ENCODE results near the gene PKD1L1. TPM values are rescaled to one million over a fixed set of nuclear protein-coding genes. Genes with fewer than 3 reads are reported as not detected.

Gene PKD1L1
- total RNA-seq, 1 experiment from 2014 or later: not detected

DNA sequence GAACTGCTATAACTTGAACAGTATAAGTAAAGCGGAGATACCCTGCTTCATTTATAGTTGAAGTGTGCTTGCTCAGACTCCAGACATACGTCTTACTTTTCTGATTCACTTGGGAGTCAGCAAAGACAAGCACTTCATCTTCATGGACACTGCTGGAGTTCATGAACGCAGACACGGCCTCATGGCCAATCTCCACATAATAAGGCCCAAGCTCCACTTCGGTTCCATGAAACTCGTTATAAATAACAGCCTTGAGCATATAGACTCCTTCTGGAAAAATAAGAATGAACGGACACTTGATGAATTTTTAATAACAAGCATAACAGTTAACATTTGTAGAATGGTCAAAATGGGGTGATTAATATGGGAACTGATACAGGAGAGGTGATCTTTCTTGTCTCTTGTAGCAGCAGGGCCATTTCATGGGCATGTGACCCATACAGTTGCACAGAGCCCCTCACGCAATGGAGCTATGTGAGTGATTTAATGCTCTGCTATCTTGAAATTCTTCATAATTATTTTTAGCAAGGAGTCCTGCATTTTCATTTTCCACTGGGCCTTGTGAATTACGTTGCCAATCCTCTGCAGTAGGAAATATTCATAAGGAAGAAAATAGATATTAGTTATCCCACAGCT lies 40.2 kb downstream of the PKD1L1 start:
- Mint-ChIP-seq H3K4me3 (ENCODE audit: unreplicated experiment) (no peak overlapping the region), H3K4me1 (ENCODE audit: insufficient read depth, unreplicated experiment) (no peaks in the 10 kb centered on the region), H3K27ac (ENCODE audit: low read depth, unreplicated experiment) (no peak overlapping the region), H3K27me3 (ENCODE audit: insufficient read depth, unreplicated experiment) (peaks cover 35% of the 10 kb centered on the region), H3K36me3 (ENCODE audit: insufficient read depth, unreplicated experiment) (no peaks in the 10 kb centered on the region), H3K9me3 (ENCODE audit: unreplicated experiment) (no peaks in the 10 kb centered on the region)
- no TSS peak for BruUV-seq (replicated peaks)
- intact Hi-C loops (cut with micrococcal nuclease): no loop called here
- POLR2A ChIA-PET: no interaction called here
- TF ChIP-seq, protein P1, sequence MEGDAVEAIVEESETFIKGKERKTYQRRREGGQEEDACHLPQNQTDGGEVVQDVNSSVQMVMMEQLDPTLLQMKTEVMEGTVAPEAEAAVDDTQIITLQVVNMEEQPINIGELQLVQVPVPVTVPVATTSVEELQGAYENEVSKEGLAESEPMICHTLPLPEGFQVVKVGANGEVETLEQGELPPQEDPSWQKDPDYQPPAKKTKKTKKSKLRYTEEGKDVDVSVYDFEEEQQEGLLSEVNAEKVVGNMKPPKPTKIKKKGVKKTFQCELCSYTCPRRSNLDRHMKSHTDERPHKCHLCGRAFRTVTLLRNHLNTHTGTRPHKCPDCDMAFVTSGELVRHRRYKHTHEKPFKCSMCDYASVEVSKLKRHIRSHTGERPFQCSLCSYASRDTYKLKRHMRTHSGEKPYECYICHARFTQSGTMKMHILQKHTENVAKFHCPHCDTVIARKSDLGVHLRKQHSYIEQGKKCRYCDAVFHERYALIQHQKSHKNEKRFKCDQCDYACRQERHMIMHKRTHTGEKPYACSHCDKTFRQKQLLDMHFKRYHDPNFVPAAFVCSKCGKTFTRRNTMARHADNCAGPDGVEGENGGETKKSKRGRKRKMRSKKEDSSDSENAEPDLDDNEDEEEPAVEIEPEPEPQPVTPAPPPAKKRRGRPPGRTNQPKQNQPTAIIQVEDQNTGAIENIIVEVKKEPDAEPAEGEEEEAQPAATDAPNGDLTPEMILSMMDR (IDR thresholded peaks at IDR 0.05; ENCODE audit: unreplicated experiment): no peak
- CTCF ChIA-PET: interaction anchor here (1.3 kb wide), 1 partner anchor 9 kb away, joined by 3 read pairs; no protein-coding TSS in a partner anchor
- DNase-seq (ENCODE audit: unreplicated experiment): no peak

DNA sequence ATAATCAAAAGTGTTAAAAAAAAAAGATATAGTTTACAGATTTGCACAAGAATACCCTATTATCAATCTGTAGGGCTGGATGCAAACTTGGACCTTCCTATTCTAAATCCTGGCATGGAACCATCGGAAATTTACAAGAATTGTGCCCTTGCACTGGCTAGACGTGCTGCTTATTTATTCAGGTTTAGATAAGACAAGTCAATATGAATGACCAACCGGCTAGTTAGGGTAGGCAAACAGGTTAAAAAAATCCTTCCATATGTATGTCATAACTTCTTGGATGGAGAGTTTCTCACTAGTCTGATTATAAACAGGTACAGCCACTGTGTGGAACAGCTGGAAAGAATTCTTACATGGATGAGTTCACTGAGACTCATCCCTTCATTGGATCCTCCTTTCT lies 41.4 kb downstream of the PKD1L1 start:
- TF ChIP-seq, protein P1 (IDR thresholded peaks at IDR 0.05; ENCODE audit: unreplicated experiment): no peak
- H3K9me3 Mint-ChIP-seq (ENCODE audit: unreplicated experiment): no peaks in the 10 kb centered on the region
- ChIA-PET CTCF (interaction anchor here (0.7 kb wide), 1 partner anchor 254 kb away, joined by 3 read pairs; no protein-coding TSS in a partner anchor), POLR2A (no interaction called here)
- H3K27ac Mint-ChIP-seq (ENCODE audit: low read depth, unreplicated experiment): no peak overlapping the region
- no peak for DNase-seq (ENCODE audit: unreplicated experiment)
- intact Hi-C loops (cut with micrococcal nuclease): no loop called here
- no peak overlapping the region for H3K4me3 Mint-ChIP-seq (ENCODE audit: unreplicated experiment)
- H3K4me1 Mint-ChIP-seq (ENCODE audit: insufficient read depth, unreplicated experiment): no peaks in the 10 kb centered on the region
- H3K27me3 Mint-ChIP-seq (ENCODE audit: insufficient read depth, unreplicated experiment): peaks cover 23% of the 10 kb centered on the region
- no TSS peak for BruUV-seq (replicated peaks)
- no peaks in the 10 kb centered on the region for H3K36me3 Mint-ChIP-seq (ENCODE audit: insufficient read depth, unreplicated experiment)

DNA sequence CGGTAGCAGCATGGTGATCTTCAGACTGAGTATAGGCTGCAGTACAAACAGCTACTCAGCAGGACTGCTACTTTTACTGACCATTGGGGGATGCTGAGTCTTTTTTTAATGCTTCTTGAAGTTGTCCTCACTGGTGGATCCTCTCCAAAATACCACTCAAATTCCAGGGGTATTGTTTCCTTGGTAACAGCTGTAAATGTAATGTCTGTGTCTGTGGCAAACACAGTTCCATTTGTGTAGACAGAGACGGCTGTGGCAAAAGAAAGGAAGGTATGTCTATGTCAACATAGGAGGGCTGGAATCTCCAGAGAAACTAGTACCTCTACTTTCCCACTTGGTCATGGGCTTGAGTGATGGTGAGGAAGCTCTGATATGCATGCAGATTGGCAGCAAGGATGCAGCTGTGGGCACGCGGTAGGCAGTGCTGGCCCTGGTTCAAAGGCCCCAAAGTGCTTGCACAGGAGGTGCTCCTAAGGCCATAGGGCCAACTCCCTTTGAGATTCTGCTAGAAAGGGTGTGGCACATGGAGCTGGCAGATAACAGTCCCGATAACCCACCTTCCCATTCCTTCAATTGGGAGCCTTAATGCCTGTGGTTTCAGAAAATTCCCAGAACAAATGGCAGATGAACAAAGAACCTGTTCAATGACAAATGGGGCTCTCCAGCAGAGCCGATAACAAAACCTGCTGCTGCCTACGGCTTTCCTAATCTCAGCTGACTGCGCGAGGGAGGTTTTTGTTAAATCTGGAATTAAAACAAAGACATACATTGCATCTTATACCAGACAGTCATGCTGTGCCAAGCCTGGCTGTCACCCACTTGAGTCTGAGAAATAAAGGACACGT lies 43.0 kb downstream of the PKD1L1 start:
- ChIA-PET POLR2A (interaction anchor here (0.7 kb wide), 1 partner anchor 14 kb away, joined by 3 read pairs; no protein-coding TSS in a partner anchor), CTCF (interaction anchor here (0.6 kb wide), 1 partner anchor 1268 kb away, joined by 3 read pairs; no protein-coding TSS in a partner anchor)
- Mint-ChIP-seq H3K36me3 (ENCODE audit: insufficient read depth, unreplicated experiment) (no peaks in the 10 kb centered on the region), H3K4me1 (ENCODE audit: insufficient read depth, unreplicated experiment) (no peaks in the 10 kb centered on the region), H3K27me3 (ENCODE audit: insufficient read depth, unreplicated experiment) (peaks cover 16% of the 10 kb centered on the region), H3K9me3 (ENCODE audit: unreplicated experiment) (no peaks in the 10 kb centered on the region), H3K4me3 (ENCODE audit: unreplicated experiment) (no peak overlapping the region), H3K27ac (ENCODE audit: low read depth, unreplicated experiment) (no peak overlapping the region)
- no peak for DNase-seq (ENCODE audit: unreplicated experiment)
- intact Hi-C loops (cut with micrococcal nuclease): no loop called here
- TF ChIP-seq, protein P1 (IDR thresholded peaks at IDR 0.05; ENCODE audit: unreplicated experiment): no peak
- BruUV-seq (replicated peaks): no TSS peak

DNA sequence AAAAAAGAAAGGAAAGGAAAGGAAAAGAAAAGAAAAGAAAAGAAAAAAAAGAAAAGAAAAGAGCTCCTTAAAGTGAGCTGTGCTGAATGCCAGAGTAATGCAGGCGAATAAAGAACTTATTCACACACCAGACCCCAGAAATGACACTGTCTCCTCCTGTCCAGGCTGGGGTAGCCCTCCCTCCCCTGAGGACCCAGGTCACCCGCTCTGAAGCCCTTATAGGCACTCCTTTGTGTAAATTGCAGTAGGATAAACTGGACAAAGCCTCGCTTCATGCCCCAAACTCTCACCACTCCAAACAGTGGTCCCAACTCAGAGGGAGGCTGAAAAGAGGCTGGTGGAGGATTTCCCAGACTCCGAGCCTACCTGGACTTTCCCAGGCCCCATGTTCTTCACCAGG lies 46.3 kb downstream of the PKD1L1 start:
- H3K4me1 Mint-ChIP-seq (ENCODE audit: insufficient read depth, unreplicated experiment): no peaks in the 10 kb centered on the region

More for the DNA sequence above, 46.3 kb downstream of the PKD1L1 start:
- intact Hi-C loops (cut with micrococcal nuclease): no loop called here
- CTCF ChIA-PET: no interaction called here
- H3K36me3 Mint-ChIP-seq (ENCODE audit: insufficient read depth, unreplicated experiment): no peaks in the 10 kb centered on the region
- H3K9me3 Mint-ChIP-seq (ENCODE audit: unreplicated experiment): no peaks in the 10 kb centered on the region
- DNase-seq (ENCODE audit: unreplicated experiment): no peak
- POLR2A ChIA-PET: no interaction called here
- TF ChIP-seq, protein P1 (IDR thresholded peaks at IDR 0.05; ENCODE audit: unreplicated experiment): no peak
- no peak overlapping the region for H3K4me3 Mint-ChIP-seq (ENCODE audit: unreplicated experiment)
- peaks cover 30% of the 10 kb centered on the region for H3K27me3 Mint-ChIP-seq (ENCODE audit: insufficient read depth, unreplicated experiment)
- no TSS peak for BruUV-seq (replicated peaks)
- no peak overlapping the region for H3K27ac Mint-ChIP-seq (ENCODE audit: low read depth, unreplicated experiment)

Measured in MCF 10A (cell line).